HepG2 (cell line): ENCODE results near the gene NUP133. TPM values are rescaled to one million over a fixed set of nuclear protein-coding genes. Genes with fewer than 3 reads are reported as not detected.

ENCODE experiments used
- CENPBD1 ChIP-seq: sonication (generic); formaldehyde crosslinking; IDR thresholded peaks from 2 replicates; pipeline ENCODE4 v1.8.0; 2022; ENCODE audit warnings: missing genetic modification reagents, low read depth, mild to moderate bottlenecking, borderline replicate concordance
- SMAD1 ChIP-seq: sonication (generic); formaldehyde crosslinking; IDR thresholded peaks from 2 replicates; pipeline ENCODE4 v1.4.0; 2020; ENCODE audit warnings: missing genetic modification reagents, low read depth, mild to moderate bottlenecking, borderline replicate concordance
- ZBTB40 ChIP-seq, 2 experiments: fragments of 450-650 bp in 1 of 2; sonication (generic) in 1 of 2; formaldehyde crosslinking in 1 of 2; IDR thresholded peaks; 2 replicates each; pipeline versions ENCODE4 v1.6.1 to v1.8.0; 2016 to 2022; ENCODE audit warnings: antibody characterized with exemption in 1 of 2, mild to moderate bottlenecking in 1 of 2, missing genetic modification reagents in 1 of 2
- ZNF20 ChIP-seq: sonication (generic); formaldehyde crosslinking; IDR thresholded peaks from 2 replicates; pipeline ENCODE4 v1.4.0; 2020; ENCODE audit warnings: mild to moderate bottlenecking, moderate library complexity, missing genetic modification reagents
- polyA plus RNA-seq, 8 experiments: library from polyadenylated mRNA; depleted of rRNA in 3 of 8; stranded (reverse) in 7 of 8; unstranded in 1 of 8; fragments of >200 nt; fragmentation: Illumina TruSeq in 4 of 8; extraction: Trizol in 4 of 8; gene quantifications; 2 replicates each; pipeline versions ENCODE4 v1.2.1 to v1.2.3, GENCODE V29; 2011 to 2016; ENCODE audit warnings: low read depth in 4 of 8, missing spikeins in 1 of 8, mixed read lengths in 1 of 8; ENCODE audit not compliant: insufficient read depth in 1 of 8
- total RNA-seq, 5 experiments: library from RNA; depleted of rRNA; stranded (reverse); fragments of >200 nt; fragmentation: Illumina TruSeq; extraction: Trizol; gene quantifications; 2 replicates each; pipeline ENCODE4 v1.2.3, GENCODE V29; 2016; ENCODE audit warnings: low read depth in 1 of 5
- TF ChIP-seq, protein P1 (sequence below): sonication (generic); formaldehyde crosslinking; IDR thresholded peaks from 2 replicates; pipeline ENCODE4 v1.4.0; 2020; ENCODE audit warnings: mild to moderate bottlenecking, missing genetic modification reagents

Gene NUP133
- total and polyA plus RNA-seq, 2 of the 13 experiments (the other 11 are each of a cell fraction or from before 2014, with no cell fraction given): 17.7 to 45.6 TPM

DNA sequence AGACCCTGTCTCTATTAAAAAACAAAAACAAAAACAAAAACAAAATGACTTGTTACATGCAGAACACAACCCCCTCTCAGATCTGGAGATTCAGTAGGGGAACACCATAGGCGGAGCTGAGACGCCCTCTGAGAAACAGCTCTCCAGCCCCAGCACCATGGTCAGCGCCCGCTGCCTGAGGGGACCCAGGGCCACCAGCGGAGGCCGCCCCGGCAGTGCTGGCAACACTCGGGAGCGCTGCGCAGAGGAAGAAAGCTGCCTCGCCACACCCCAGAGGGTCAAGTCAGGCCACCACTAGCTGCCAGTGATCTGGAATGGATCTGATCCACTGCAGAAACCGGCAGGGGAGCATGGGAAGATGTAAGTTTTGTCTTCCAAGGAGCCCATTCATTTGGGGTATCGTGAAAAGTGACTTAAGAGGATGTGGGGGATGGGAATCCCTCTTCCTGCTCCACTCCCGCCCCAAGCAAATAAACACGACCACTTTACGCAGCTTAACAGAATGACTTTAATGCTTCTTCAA is 77.3 kb downstream of the NUP133 start (continued):
- TF ChIP-seq, protein P1, sequence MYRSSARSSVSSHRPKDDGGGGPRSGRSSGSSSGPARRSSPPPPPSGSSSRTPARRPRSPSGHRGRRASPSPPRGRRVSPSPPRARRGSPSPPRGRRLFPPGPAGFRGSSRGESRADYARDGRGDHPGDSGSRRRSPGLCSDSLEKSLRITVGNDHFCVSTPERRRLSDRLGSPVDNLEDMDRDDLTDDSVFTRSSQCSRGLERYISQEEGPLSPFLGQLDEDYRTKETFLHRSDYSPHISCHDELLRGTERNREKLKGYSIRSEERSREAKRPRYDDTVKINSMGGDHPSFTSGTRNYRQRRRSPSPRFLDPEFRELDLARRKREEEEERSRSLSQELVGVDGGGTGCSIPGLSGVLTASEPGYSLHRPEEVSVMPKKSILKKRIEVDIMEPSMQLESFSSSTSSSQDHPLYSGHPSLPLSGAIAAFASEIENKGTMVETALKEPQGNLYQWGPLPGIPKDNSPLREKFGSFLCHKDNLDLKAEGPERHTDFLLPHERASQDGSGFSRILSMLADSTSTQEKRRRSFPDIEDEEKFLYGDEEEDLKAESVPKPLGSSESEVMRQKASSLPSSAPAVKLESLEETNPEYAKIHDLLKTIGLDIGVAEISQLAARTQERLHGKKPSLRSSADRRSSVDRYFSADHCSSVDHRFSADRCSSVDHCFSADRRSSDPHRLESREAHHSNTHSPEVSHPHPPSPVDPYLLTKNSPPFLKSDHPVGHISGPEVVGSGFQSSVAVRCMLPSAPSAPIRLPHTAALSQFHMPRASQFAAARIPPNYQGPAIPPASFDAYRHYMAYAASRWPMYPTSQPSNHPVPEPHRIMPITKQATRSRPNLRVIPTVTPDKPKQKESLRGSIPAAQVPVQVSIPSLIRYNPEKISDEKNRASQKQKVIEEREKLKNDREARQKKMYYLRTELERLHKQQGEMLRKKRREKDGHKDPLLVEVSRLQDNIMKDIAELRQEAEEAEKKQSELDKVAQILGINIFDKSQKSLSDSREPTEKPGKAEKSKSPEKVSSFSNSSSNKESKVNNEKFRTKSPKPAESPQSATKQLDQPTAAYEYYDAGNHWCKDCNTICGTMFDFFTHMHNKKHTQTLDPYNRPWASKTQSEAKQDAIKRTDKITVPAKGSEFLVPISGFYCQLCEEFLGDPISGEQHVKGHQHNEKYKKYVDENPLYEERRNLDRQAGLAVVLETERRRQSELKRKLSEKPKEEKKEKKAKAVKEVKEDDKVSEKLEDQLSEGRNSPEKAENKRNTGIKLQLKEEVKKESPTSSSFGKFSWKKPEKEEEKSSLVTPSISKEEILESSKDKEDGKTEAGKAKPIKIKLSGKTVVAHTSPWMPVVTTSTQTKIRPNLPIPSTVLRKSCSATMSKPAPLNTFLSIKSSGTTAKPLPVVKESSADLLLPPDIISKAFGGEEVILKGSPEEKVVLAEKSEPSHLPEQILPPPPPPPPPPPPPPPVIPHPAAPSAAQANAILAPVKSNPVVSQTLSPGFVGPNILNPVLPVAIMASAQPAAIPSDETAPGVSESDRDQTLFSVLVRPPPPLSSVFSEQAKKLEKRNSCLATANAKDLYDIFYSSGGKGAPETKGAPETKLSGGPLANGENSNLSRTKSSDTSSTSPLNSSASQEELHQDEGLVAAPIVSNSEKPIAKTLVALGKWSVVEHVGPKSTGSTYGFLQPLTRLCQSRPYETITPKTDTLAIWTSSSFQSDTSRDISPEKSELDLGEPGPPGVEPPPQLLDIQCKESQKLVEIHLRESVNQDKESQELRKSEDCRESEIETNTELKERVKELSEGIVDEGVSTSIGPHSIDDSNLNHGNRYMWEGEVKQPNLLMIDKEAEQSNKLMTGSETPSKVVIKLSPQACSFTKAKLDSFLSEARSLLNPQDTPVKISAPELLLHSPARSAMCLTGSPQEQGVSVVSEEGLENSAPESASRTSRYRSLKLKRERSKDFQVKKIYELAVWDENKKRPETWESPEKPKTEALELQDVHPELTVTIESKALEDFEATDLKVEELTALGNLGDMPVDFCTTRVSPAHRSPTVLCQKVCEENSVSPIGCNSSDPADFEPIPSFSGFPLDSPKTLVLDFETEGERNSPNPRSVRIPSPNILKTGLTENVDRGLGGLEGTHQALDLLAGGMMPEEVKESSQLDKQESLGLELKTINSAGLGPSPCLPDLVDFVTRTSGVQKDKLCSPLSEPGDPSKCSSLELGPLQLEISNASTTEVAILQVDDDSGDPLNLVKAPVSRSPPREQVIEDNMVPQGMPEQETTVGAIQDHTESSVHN (CRISPR knock-in tag): no peak
- no peak for TF ChIP-seq ZNF20 (CRISPR knock-in tag)
- no peak for TF ChIP-seq CENPBD1 (CRISPR knock-in tag)
- TF ChIP-seq ZBTB40 (IDR thresholded peaks at IDR 0.05): no peak
- TF ChIP-seq ZBTB40 (CRISPR knock-in tag; IDR thresholded peaks at IDR 0.05): 0 out of 2 replicates have a peak, but pooled peaks have one; percentile 37
- TF ChIP-seq SMAD1 (CRISPR knock-in tag): no peak
